DMS79 treated with DMSO at 0.1 percent for 48 hours (cell line): ENCODE results near the gene PAFAH1B1.
"Not testable (repeated sequence)": the region's sequence is repeated elsewhere in the genome, so short reads cannot be mapped to it uniquely, and the experiment has no call there.

ENCODE experiments used
- DNase-seq: peaks from one replicate; lab custom pipeline; 2025; lab: John Stamatoyannopoulos, UW

Gene PAFAH1B1

DNA sequence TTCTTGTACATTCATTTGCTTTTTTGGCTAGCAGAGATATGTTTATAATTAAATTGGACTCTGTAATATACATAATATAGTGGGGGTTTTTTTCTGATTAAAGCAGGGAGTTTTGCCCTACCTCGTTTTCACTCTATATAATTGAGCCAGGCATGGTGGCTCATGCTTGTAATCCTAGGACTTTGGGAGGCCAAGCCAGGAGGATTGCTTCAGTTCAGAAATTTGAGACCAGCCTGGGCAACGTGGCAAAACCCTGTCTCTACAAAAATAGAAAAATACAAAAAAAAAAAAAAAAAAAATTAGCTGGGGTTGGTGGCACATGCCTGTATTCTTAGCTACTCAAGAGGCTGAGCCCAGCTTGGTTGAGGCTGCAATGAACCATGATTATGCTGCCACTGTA lies 42.2 kb downstream of the PAFAH1B1 start:
- no peak for DNase-seq

DNA sequence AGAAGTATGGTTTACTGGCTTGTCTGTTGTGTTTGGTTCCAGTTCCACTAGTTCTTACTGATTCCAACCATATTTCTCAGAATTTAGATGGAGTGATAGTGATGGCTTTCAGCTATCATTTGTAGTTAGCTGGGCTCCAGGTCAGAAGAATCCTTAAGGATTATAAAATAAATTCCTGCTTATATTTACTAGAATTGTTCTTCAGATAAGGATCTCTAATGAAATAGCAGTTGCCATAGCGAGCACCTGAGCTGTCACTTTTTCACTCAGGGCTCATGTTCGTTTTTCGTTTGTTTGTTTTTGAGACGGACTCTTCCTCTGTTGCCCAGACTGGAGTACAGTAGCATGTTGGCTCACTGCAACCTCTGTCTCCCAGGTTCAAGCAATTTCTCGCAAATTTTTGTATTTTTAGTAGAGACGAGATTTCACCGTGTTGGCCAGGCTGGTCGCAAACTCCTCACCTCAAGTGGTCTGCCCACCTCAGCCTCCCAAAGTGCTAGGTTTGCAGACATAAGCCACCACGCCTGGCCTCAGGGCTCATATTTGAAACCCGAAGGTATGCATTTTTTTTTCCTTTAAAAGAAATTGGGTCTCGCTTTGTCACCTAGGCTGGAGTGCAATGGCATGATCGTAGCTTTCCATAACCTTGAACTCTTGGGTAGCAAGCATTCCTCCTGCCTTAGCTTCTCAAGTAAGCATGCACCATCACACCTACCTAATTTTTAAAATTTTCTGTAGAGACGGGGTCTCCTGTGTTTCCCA lies 42.9 kb downstream of the PAFAH1B1 start:
- no peak for DNase-seq

DNA sequence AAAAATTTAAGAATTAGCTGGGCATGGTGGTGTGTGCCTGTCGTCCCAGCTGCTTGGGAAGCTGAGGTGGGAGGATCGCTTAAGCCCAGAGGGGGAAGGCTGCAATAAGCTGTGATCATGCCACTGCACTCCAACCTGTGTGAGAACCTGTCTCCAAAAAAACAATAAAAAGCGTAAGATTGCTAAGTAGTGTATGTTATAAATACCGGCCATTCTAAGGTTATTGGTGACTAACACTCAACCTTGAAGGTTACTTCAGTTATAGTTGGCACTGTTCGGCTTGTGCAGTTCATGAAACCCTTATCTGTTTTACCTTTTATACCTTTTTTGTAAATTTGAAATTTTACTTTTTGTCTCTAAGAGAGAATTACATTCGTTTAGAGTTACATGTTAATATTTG lies 44.0 kb downstream of the PAFAH1B1 start:
- no peak for DNase-seq

DNA sequence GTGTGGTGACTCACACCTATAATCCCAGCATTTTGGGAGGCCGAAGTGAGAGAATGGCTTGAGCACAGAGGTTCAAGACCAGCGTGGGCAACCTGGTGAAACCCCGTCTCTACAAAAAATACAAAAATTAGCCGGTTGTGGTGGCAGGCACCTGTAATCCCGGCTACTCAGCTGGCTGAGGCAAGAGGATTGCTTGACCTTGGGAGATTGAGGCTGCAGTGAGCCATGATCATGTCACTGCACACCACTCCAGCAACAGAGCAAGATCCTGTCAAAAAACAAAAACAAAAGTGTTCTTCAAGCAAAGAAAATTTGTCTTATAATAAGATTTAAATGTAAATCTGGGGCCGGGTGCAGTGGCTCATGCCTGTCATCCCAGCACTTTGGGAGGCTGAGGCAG lies 51.5 kb downstream of the PAFAH1B1 start:
- DNase-seq = no peak

DNA sequence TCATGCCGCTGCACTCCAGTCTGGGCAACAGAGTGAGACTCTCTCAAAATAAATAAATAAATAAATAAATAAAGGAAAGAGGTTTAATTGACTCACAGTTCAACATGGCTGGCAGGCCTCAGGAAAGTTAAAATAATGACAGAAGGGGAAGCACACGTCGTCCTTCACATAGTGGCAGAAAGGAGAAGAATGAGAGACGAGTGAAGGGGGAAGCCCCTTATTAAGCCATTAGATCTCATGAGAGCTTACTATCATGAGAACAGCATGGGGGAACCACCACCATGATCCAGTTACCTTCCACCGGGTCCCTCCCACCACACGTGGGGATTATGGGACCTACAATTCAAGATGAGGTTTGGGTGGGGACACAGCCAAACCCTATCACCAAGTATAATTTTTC lies 54.5 kb downstream of the PAFAH1B1 start:
- no peak for DNase-seq

DNA sequence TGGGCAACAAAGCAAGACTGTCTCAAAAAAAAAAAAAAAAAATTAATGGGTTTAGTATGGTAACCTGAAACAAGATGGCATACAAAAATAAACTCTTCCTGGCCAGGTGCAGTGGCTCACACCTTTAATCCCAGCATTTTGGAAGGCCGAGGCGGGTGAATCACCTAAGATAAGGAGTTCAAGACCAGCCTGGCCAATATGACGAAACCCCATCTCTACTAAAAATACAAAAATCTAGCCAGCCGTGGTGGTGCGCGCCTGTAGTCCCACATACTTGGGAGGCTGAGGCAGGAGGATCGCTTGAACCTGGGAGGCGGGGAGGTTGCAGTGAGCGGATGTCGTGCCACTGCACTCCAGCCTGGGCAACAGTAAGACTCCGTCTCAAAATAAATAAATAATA lies 55.7 kb downstream of the PAFAH1B1 start:
- DNase-seq = no peak

DNA sequence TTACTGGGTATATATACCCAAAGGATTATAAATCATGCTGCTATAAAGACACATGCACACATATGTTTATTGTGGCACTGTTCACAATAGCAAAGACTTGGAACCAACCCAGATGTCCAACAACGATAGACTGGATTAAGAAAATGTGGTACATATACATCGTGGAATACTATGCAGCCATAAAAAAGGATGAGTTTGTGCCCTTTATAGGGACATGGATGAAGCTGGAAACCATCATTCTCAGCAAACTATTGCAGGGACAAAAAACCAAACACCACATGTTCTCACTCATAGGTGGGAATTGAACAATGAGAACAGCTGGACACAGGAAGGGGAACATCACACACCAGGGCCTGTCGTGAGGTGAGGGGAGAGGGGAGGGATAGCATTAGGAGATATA lies 59.5 kb downstream of the PAFAH1B1 start:
- not testable (repeated sequence) for DNase-seq

DNA sequence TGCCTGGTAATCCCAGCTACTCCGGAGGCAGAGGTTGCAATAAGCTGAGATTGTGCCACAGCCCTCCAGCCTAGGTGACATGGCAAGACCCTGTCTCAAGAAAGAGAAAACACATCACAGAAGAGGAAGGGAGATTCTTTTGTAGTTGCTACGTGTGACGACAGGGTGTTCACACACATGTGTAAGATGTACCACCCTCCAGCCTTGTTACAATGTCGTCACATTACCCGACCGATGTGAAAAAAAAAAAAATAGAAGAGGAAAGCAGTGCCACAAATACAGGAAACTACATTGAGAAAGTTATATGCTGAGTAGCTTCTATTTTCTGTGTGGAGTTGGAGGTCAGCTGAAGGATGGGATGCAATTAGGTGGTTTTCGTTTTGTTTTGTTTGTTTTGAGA lies 62.1 kb downstream of the PAFAH1B1 start:
- no peak for DNase-seq

DNA sequence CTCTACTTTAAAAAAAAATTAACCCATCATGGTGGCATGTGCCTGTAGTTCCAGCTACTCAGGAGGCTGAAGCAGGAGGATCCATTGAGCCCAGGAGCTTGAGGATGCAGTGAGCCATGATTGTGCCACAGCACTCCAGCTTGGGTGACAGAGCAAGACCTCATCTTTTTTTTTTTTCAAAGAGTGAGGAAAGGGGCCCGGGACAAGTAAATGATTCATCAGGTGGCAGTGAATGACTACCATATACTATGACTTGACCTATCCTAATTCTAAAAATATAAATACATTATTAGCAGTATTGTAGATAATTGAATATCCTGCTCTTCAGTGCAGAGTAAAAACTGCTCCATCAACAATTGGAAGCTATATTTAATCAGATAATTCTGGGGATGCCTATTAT lies 62.8 kb downstream of the PAFAH1B1 start:
- no peak for DNase-seq

DNA sequence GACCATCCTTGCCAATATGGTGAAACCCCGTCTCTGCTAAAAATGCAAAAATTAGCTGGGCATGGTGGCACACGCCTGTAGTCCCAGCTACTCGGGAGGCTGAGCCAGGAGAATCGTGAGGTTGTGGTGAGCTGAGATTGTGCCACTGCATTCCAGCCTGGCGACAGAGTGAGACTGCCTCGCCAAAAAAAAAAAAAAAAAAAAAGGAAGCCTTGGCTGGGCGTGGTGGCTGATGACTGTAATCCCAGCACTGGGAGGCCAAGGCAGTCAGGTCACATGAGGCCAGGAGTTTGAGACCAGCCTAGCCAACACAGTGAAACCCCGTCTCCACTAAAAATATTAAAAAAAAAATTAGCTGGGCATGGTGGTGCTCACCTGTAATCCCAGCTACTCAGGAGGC lies 65.9 kb downstream of the PAFAH1B1 start:
- not testable (repeated sequence) for DNase-seq

DNA sequence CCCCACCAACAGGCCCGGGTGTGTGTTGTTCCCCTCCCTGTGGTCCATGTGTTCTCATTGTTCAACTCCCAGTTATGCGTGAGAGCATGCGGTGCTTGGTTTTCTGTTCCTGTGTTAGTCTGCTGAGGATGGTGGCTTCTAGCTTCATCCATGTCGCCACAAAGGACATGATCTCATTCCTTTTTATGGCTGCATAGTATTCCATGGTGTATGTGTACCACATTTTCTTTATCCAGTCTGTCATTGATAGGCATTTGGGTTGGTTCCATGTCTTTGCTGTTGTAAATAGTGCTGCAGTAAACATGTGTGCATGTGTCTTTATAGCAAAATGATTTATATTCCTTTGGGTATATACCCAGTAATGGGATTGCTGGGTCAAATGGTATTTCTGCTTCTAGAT lies 67.0 kb downstream of the PAFAH1B1 start:
- not testable (repeated sequence) for DNase-seq

DNA sequence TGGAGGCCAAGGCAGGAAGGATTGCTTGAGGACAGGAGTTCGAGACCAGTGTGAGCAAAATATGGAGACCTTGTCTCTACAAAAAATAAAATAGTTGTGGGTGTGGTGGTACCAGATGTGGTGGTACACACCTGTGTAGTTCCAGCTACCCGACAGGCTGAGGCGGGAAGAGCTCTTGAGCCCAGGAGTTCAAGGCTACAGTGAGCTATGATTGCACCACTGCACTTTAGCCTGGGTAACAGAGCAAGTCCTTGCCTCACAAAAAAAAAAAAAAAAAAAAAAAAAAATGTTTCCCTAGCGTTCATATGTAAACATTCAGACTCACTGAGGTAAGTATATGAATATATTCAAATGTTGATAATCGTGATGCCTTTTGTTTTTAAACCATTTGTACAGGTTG lies 78.6 kb downstream of the PAFAH1B1 start:
- DNase-seq = no peak

DNA sequence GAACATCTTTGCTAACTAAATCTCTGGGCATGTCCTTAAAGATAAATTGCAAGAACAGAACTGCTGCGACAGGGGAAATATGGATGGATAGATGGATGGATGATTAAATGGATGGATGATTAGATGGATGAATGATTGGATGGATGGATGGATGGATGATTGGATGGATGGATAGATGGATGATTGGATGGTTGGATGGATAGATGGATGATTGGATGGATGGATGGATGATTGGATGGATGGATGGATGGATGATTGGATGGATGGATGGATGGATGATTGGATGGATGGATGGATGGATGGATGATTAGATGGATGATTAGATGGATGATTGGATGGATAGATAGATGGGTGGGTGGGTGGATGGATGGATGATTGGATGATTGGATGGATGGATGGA lies 85.8 kb downstream of the PAFAH1B1 start:
- DNase-seq = not testable (repeated sequence)

DNA sequence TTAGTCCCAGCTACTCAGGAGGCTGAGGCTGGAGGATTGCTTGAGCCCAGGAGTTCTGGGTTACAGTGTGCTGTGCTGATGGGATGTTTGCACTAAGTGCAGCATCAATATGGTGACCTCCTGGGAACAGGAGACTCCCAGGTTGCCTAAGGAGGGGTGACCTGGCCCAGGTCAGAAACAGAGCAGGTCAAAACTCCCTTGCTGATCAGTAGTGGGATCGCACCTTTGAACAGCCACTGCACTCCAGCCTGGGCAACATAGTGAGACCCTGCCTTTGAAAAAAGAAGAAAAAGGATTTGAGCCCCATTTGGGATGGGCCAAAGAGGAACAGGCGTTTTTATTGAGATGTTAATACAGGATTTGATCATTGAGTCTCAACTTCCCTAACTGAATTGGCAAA lies 87.5 kb downstream of the PAFAH1B1 start:
- DNase-seq = no peak

DNA sequence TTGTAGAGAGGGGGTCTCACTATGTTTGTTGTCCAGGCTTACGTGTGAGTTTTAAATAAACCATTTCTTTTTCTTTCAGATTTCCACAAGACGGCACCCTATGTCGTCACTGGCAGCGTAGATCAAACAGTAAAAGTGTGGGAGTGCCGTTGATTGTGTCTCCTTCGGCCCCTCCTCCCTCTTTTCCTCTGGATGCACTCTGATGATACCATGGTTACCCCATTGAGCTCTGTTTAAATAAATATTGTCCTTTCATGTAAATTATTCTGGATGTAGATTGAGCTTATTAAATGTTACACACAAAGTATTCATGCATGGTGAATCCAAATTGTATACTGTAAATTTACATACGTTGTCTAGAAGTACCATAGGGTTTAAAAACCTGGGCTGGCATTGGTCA lies 88.2 kb downstream of the PAFAH1B1 start:
- DNase-seq = no peak

DNA sequence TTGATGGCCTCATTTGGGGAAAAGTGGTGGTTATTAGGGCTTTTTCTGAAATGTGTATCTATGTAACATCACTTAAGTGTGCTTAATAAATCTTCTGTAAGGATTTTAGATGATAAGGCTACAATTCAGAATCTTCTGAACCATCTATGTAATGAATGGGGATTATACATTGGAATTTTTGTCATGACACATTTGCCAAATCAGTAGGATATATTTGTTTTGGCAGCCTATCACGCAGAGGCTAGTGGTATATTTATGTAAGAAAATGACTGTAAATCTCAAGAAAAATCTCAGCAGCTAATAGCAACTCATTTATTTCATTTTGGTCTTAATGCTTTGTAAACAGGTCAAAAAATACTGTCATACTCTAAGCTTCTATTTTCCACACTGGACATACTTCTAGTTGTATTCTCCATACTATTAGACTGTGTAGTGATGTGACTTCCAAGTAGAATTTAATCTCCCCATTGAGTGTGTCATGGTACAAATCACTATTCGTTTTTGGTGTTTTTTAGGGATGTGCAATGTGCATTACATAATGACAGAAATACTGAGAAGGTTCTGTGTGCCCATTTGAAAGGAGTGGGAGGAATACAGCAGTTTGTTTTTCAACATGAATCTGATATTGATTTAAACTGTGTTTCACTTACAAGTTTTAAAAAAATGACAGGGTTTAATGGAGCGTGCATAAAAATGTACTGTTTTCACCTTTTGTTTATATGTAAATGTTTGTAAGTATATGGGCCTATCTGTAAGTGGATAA lies 88.9 kb downstream of the PAFAH1B1 start:
- DNase-seq = no peak

DNA sequence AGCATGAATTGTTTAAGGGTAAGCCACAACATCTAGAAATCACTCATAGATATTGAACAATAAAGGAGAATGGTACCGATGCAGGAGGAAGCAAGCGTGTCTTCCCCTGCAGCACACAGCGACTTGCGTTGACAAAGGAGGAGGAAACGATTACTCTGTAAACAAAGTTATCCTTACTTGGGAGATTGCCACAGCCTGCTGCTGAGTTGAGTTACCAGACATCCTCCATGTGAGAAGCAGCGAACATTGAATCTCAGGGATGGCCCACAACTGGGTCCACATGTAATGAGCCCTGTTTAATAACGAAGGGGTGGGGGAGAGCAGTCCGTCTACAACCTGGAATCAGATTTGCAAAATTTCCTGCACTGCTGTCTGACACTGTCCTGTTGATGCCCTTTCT lies 90.5 kb downstream of the PAFAH1B1 start:
- DNase-seq = no peak

DNA sequence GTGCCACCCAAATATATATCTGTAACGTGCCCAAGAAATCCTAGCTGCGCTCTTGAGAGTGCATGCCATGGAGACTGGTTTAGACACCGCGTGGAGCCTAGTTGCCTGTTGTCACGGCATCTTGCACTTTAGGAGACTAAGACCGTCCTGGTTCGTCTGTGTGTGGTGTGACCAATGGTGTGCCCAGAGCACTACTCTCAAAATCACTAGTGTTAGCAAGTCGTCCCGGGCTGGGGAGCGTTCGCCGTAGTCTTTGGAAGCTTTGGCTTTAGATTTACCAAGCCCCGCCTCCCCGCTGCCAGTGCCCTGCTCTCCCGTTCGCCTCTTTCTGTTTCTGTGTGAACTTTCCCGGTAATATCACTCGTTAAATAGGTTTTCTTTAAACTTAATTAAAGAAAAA lies 91.1 kb downstream of the PAFAH1B1 start:
- DNase-seq = no peak

DNA sequence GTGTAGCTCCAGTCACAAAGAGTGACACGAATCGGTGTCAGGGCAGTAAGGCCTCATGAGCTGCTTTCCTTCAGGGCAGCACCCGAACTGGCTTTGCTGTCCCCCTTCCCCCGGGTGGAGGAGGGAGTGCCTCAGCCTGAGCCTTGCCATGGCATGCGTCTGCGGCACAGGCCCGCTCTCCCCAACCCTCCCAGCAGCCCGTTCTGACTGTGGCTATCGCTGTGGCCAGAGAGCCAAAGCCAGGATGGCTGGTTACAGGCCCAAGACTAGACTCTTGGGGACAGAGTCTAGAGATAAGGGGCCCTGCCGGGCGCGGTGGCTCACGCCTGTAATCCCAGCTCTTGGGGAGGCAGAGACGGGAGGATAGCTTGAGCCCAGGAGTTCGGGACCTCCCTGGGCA lies 92.2 kb downstream of the PAFAH1B1 start:
- no peak for DNase-seq

DNA sequence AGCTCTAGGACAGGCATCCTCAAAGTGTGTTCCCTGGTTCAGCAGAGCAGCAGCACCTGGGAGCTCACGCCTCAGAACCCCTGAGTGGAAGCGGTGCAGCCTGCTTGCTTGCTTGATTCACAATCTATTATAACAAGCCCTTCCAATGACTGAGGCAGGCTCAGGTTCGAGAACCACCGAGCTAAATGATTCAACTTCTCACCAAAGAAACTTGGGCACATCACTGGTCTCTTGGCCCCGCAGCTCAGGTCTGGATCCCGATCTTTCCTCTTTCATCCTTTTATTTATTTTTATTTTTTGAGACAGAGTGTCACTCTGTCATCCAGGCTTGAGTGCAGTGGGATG lies 93.6 kb downstream of the PAFAH1B1 start:
- no peak for DNase-seq

DNA sequence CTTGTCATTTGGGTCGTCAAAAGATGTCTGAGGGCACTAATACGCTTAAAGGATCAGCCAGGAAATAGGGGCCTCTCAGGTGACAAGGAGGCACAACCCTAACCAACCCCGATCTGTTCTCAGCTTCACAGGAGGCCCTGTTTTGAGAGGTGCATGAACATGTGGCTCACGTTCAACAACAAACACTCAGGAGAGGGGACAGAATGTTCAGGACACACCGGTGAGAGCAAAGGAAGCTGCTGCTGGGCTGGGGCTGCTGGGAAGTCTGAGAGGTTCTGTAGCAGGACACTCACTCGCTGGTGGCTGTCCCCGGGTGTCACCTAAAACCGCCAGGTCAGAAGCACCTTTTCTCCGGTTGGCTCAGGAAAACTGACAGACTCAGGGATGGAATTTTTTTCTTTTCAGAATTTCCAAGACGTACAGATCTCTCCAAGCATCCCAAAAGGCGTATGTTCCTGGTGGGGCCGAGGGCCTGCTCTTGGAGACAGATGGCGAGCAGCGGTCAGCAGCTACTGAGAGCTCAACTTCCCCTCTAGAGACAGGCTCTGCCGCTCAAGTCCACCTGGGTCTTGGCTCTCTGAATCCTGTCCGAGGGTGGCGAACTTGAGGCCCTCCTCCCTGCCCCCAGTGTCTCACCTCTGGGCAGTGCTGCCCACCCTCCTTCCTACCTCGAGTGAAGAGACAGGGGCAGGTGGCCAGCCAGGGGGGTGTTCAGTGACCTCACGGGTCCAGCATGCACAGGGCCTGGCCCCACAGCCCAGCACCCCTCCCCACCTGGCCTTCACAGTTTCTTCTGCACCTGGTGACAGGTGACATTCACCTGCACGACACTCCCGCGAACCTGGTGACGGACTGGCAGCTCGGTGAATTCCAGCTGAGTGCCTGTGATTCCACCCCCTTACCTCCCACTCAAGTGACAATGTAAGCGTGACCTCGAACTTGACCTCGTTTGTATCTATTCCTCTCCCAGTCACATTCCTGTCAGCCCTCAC lies 95.2 kb downstream of the PAFAH1B1 start:
- DNase-seq = peak; percentile 67

DNA sequence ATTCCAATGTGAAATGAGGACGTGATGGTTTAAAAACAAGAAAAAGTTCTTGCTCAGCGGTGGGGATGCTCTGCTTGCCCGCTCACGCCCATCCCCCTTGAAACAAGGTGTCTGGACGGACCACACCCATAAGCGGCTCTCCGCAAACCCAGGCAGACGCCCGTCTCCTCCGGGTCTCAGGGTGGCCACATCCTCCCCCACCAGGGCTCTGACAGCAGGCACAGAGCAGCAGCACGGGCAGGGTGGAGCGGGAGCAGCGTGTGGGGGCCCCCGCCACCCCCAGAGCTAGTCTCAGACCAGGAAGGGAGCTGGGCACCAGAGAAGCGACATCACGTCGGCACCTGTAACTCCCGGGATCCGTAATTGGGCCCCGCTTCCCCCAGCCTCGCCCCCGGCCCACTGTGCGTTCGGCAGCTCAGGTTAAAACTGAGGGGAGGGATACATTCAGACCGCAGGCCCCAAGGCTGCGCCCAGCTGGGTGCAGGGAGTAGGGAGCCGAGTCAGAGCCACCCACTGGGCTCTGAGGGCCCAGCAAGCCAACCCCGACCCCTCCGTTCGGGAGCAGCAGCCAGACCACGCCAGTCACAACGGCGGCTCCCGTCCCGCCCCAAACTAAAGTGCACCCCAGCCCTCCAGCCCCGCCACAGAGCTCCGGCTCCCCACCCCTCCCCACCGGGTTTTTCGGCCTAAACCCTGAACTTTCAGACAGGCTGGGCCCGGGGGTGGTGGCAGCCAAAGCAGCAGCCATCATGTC lies 96.1 kb downstream of the PAFAH1B1 start:
- DNase-seq = no peak
